HG03469 (cell line): ENCODE data around the gene DIS3L2.
"Not testable (repeated sequence)": the region's sequence is repeated elsewhere in the genome, so short reads cannot be mapped to it uniquely, and the experiment has no call there.

ENCODE experiments used
- ATAC-seq: cut with Tn5 transposase; IDR thresholded peaks from one replicate; pipeline ENCODE4 v1.9.1; 2021; ENCODE audit warnings: mild to moderate bottlenecking, moderate library complexity, moderate number of reproducible peaks; ENCODE audit not compliant: unreplicated experiment

DIS3L2 gene

DNA sequence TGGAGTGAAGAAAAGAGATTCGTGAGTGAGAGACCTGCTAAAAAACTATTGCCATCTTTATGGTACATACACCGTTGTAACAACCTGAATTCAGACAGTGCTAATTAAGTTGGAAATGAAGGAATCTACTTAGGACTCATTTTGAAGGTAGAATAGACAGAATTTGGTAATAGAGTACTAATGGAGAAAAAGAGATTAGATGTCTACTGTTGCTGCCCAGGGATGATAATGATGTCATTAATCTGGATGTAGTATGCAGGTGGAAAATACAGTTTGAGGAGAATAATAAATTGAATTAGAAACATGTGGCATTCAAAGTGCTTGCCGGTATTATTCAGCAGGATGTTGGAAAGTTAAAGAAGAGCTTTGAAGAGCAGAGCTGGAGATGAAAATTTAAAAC lies 44.7 kb downstream of the DIS3L2 start:
- ATAC-seq, result no peak

DNA sequence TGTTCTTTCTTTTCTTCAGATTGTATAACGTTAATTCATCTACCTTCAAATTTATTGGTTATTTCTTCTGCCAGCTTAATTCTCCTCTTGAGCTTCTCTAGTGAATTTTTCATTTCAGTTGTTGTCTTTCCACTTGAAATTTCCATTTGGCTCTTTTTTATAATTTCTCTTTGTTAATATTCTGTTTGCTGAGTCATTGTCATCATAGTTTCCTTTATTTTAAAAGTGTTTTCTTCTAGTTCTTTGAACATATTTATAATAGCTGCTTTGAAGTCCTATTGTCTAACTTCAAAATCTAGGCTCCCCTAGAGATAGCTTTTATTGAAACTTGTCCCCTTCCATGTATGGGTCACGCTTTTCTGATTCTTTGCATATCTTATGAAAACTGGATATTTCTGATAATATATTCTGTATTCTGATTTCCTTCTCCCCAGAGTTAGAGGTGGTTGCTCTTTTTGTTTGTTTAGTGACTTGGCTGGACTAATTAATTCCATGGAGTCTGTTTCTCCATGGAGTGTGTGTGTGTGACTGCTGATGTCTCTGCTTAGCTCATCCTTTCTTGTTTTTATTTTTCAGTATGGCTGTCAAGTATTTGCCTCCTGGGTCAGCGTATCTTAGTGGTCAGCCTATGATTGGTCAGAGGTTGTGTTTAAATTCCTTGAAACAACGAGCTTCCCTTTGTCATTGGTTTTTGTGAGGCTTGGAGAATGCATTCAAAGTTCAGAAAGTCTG lies 47.6 kb downstream of the DIS3L2 start:
- no peak for ATAC-seq

DNA sequence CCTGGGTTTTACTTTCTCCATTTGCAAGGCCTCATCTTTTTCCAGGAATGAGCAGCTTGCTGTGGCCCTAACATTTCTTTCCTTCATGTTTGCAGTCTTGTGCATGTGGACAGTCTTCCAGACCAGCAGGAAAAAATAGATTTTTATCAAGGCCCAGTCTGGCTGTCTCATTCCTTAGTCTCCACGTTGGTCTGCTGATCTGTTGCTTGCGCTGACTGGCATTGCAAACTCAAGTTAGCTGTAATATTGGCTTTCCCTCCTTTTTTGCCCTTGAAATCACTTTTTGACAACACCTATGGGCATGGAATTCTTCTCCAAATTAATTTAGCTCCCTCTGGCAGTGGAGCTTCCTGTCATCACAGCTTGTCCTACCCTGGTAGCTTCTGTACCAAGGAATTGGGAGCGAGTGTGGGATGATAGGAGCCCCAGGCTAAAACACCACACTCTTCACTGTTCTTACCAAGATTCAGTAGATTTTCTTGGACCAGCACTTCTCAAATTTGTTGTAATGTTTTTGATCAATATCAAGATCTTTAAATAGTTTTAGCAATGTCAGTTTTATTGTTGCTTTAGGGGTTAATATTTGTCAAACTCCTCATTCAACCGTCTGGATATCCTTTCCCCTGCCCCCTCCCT lies 48.2 kb downstream of the DIS3L2 start:
- no peak for ATAC-seq

DNA sequence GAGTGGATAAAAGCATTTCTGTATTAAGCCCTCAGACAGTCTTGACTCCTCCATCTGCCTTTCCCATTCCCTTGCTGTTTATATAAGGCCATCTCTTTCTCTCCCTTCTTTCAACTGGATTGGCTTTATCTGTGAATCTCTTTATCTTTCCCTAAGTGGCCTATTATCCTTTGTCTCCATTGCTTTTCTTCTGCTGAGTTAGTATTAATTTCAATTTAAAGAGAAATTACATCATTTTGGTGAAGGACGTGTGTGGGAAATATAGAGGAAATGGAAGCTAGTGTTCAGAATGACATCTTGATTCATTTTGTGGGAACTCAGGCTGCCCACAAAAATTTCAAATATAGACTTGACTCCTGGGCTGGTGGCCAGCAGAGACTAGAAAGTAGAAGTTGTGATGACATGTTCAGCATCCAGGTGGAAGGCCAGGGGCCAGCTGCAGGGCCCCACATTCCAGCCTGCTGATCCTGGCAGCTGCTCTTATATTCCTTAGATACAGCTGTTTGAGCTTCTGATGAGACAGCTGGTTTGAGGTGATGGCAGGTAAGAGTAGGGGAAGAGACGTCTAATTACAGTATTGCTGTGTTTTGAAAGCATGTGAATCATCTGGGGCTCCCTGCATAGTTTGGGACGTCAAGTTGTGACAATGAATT lies 52.3 kb downstream of the DIS3L2 start:
- no peak for ATAC-seq

DNA sequence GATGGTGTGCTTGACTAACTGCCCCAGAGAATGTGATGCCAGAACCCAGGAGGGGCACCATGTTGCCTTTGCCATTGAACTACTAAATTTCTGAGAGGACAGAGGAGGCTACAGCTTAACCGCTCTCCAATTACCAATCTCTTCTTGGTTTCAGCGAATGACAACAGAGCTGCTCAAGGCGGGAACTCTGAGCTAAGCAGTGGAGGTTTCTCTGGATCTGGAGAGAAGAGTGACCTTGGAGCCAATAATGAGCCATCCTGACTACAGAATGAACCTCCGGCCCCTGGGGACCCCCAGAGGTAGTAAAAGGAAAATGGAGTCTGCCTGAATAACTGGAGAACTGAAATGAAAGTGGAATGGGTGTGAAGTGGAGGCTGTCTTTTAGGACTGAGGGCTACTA lies 53.2 kb downstream of the DIS3L2 start:
- no peak for ATAC-seq

DNA sequence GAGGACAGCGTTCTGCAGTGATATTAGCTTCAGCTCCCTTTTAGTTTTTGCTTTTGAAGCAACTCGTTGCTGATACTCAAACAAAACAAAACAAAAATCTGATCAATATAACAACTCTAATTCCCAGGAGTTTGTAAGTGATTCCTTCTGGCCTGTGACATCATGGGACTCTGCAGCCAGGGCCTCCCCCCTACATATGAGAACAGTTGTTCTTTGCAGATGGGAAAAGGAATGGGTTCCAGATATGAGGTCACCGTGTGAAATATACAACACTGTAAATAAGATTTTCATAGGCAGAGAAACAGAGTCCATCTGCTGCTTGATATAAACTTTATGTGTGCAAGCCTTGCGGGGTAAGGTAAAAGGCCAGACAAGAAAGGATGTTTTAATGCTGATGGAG lies 56.7 kb downstream of the DIS3L2 start:
- no peak for ATAC-seq

DNA sequence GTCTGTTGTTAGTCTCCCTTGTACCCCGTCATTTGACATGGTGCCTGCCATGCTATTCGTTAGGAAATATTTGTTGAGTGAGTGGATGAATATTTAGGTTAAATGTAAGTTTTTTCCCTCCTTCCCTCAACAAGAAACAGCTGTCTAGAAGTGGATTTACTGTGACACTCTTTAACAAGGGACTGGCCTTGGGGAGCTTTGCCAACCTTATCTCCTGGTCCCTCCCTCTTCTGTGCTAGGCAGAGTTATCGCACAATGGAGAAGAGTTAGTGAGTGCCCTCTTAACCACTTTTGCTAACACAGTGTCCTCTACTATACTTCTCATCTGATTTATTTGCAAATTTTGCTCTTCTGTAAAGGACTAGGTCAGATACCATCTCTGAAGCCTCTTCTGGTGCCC lies 61.2 kb downstream of the DIS3L2 start:
- ATAC-seq, result no peak

DNA sequence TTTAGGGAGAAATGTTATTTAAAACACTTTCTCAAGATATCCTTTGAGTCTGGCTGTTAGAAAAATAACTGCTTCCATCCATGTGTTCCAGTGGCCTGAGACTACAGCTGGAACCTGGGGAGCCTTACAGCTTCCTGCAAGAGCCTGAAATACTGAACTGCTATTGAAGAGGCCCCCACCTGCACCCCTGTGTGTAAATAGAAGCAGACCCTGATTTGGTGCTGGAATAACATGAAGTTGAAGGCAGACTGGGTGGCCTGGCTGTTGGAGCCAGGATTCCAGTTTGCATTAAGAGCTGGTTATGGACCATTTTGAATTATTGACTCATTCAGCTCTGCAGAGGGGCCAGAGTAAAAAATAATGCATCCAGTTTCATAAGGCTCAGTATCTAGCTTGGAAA lies 61.9 kb downstream of the DIS3L2 start:
- ATAC-seq, result no peak

DNA sequence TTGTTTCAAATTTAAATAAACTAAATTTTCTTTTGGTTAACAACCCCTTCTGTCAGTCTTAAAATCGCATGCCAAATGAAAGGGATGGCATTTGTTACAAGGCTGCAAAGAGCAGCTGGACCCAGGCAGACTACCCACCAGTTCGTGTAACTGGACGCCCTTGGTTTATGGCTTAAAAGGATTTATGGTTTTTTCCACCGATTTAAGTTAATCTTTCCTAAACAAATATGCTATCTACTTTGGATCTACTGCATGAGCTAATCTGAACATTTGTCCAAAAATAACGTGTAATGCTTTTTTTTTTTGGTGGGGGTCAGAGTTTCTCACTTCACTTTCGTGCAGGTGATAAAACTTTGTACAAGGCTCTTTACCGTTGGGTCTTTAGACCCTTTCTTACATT lies 62.9 kb downstream of the DIS3L2 start:
- ATAC-seq, result no peak

DNA sequence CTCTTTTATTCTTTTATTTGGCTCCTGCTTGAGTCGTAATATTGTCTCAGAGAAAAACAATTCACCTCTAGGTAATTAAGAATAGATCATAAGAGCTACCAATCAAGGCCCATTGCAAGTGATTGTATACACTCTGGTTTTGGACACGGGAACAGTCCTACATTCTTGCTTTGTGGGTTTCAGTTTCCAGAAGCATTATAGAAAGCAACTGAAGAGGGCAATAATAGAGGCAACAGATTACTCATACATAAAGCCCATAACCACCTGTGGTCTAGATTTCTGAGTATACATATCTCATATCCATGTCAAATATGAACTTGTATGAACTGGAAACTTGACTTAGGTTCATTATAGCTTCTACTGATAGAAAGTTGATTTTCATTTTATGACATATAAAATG lies 65.4 kb downstream of the DIS3L2 start:
- ATAC-seq, result peak; percentile 89

DNA sequence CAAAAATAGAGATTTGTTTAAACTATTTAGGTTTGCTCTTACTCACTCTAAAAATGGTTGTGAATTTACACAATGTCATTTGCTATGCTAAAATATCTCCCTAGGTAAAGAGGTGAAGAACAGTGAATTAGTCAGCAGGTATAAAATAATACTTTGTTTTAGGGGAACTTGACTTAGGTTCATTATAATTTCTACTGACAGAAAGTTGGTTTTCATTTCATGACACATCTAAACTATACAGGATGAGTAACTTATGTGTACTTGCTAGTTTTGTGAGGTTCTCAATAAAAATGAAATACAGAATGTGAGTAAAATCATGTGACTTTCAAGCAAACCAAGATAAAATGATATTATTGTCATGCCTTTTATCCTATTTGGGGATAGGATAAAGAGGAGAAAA lies 66.0 kb downstream of the DIS3L2 start:
- ATAC-seq, result no peak

DNA sequence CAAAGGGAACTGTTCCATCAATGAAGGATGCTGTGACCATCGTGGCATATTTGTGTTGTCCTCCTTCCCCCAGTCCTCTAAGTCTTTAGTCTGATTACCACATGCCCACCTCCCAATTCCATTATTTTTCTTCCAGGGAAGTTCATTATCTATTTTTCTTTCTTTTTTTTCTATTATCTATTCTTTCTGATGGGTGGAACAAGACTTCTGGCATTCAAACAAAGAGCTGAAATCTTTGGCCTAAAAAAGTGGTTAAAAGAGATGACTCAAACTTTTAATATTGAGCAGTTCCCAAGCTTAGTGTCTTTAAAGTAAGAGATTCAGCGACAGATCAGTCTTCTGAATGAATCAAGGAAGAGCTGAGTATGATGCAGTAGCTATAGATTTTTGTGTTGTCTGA lies 66.6 kb downstream of the DIS3L2 start:
- no peak for ATAC-seq

DNA sequence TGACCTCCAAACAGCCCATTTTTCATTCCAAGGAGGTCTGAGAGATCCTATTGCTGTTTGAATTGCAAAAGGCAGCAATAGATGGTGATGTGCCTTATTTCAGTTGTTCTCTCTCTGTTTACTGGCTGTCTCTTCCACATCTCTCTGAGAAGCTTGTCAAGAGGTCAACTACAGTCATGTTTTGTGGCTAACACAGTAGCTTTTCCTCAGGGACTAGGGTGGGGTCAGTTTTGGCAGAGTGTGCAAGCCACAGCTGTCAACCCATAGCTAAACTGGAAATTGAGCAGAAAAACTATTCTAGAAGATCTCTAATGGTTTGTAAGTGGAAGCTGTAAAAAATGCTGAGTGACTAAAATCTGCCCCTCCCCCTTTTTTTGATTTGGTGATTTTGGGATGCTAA lies 67.1 kb downstream of the DIS3L2 start:
- ATAC-seq, result no peak

DNA sequence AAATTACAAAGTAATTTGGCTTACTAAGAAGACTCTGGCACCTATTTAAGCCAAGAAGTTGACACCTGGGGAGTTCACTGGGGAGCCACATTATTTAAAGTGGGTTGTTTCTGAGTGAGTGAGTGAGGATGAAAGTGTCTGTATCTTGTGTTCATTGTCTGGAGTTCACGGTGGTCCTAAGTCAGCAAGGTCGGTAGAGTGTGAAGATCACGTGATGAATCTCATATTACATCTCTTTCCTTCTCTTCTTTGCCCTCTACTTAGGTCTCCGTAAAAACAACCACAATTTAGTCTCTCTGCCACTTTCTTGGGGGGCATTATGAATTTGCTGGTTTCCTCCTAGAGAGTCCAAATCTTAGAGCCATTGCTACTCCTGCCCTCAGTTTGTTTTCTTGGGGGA lies 67.8 kb downstream of the DIS3L2 start:
- ATAC-seq, result no peak

DNA sequence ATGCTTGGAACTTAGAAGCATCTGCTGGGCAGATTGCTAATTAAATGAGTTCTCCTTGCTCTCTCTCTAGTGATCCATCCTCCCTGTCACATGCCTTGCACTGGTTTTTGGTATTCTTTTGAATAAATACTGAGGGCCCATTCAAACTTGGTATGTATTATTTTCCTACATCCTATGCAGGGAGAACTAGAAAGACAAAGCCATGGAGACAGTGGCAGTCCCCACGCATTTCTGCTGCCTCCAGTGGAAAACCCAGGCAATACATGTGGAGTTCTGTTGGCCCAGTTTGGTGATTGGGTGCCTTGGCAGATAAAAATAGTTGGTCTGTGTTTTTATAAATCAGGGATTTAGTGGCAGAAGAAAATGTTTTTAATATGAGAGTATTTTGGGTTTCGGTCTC lies 68.7 kb downstream of the DIS3L2 start:
- no peak for ATAC-seq

DNA sequence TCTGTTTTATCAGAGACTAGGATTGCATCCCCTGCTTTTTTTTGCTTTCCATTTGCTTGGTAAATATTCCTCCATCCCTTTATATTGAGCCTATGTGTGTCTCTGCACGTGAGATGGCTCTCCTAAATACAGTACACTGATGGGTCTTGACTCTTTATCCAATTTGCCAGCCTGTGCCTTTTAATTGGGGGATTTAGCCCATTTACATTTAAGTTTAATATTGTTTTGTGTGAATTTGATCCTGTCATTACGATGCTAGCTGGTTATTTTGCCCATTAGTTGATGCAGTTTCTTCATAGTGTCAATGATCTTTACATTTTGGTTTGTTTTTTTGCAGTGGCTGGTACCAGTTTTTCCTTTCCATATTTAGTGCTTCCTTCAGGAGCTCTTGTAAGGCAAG lies 73.8 kb downstream of the DIS3L2 start:
- not testable (repeated sequence) for ATAC-seq

DNA sequence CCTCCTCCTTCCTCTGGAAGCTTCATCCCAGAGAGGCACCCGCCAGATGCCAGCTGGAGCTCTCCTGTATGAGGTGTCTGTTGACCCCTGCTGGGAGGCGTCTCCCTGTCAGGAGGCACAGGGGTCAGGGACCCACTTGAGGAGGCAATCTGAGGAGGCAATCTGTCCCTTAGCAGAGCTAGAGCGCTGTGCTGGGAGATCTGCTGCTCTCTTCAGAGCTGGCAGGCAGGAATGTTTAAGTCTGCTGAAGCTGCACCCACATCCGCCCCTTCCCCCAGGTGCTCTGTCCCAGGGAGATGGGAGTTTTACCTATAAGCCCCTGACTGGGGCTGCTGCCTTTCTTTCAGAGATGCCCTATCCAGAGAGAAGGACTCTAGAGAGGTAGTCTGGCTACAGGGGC lies 75.4 kb downstream of the DIS3L2 start:
- ATAC-seq, result not testable (repeated sequence)

DNA sequence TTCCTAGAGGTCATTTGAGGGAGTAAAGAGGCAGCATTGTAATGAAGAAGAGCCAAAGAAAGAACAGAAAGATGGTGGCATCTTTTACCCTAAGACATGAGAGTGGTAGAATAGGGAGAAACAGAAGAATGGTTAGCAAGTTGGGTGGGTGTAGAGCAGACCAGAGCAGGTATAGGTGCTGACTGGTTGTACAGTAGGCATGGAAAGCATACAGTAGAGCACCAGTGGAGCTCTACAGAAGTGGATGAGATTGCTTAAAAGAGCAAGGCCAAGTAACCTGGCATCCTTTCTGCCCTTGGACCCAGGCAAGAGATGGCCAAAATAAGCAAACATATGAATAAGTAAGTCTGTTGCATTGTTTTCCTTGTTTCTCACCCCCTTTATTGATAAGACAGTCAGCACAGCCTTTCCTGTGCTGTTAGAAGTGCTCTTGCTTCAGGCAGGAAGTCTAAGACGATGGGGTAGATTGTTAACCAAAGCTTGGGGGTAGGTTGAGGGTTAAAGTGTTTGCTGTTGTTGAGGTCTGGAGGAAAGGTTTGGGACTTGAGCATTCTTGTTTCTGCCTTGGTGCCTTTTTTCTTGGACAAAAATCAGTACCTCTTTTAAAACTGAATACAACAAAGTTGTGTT lies 76.9 kb downstream of the DIS3L2 start:
- ATAC-seq, result no peak

DNA sequence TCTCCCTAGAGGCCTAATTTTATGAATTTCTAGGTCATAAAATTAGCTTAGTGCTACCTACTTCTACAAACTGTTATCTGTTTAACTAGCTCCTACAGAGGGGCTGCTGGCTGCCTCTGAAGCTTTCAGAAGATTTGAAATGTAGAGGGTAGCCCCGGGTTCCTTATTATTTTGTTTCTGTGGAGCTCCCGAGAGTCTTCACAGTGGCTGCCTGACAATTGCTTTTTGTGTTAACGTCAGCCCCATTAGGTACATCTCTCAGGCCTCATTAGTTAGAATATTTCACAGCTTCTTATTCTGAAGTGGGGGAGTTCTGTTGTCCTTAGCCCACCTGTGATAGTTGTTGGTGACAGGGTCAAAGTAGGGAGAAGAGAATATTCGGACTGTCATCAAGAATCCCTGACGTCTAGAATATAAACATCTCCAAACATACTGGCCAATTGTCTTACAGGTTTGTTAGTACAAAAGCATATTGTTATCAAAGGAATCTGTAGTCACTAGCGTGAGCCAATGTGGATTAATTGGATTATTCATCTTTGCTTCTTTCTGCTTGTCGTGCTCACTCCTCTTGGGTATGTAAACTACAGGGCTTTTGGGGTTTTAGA lies 77.5 kb downstream of the DIS3L2 start:
- no peak for ATAC-seq

DNA sequence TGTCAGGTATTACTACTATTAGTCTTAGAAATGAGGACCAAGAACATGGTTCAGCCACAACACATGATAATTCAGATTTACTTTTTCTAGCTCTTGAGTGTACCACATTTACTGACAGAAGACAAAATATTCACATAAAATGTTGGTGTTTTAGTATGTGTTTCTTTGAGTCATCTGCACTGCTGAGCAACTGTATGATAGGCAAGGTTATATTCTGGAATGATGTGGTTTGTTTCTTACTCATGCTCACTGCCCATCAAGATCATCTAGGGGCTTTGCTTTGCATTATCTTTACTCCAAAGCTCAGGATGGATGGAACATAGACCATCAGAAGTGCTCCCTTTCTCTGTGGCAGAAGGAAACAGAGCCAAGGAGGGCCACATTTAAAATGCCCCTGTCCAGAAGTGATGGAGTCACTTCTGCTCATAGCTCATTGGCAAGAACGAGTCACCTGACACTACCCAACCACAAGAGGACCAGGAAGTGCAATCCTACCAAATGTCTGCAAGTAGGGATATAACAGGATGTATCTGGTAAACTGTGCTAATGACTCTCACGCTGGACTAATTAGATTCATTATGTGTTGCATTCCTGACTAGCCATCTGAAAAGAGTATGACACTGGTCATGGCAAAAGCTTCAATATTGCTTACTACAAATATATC lies 81.5 kb downstream of the DIS3L2 start:
- ATAC-seq, result no peak

DNA sequence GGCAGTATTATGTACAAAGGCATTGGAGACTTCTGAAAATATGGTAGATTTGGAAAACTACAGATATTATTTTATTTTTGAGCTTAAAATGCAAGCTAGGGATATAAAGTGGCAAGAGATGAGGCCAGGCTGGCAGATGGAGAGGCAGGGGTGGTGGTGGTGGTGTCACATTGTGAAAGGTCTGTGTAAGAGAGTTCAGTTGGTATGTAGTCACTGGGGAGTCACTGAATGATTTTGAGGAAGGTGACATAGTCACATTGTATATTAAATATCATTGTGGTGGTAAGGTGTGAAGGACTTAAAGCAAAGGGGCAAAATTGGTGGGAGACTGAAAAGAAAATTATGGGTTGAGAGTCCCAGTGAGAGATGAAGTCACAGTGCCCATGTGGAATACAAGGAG lies 82.5 kb downstream of the DIS3L2 start:
- ATAC-seq, result no peak
